Measurements from ENCODE around the gene PGLYRP3.

Gene PGLYRP3

DNA sequence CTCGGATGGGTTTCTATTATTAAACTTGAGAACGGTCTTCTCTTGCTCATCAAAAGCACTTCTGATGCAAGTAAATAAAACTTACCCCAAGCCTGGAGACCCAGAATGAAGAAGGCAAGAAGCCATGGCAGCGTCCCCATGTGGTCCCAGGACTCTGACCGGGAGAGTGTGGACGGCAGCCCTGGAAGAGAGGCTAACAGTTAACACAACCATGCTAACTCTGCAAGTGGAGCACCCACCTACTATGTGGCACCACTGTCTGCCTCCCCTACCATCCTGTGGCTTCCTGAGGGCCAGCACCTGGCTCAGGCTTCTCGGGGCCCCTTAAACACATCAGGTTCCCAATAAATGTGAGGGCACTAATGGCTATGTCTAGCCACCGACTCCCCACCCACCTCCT, 2.2 kb downstream of the PGLYRP3 start:
- DNase-seq, result no peak

GRCh38 chr1:153309441-153309840, 3.3 kb downstream of the PGLYRP3 start:
- DNase-seq, result no peak

GRCh38 chr1:153308540-153308939, 4.2 kb downstream of the PGLYRP3 start:
- DNase-seq, result no peak

- no peak for DNase-seq
Observed at GRCh38 chr1:153307221-153307600, 5.5 kb downstream of the PGLYRP3 start.

- no peak for DNase-seq
Observed at GRCh38 chr1:153306303-153307220, 6.2 kb downstream of the PGLYRP3 start.

DNA sequence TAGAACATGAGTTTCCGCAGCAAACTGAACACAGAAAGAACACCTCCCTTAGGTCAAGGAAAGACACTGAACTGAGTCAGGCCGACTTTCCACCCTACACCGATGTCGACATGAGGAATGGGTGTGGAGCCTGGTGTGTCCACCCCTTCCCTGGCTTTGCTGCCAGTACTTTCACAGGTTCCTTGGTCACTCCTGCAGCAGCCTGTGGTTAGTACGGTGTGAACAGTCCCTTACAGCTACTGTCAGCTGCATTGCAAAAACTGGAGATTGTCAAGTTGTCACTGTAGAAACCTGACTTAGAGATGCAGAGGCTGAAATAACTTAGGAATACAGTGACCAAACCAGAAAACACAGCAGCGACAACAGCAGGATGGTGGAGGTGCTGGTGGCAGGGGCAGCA, 7.1 kb downstream of the PGLYRP3 start:
- no peak for DNase-seq

- no peak for DNase-seq
Observed at GRCh38 chr1:153302308-153302707, 10.4 kb downstream of the PGLYRP3 start.

GRCh38 chr1:153293851-153294250, 18.9 kb downstream of the PGLYRP3 start:
- no peak for DNase-seq

DNA sequence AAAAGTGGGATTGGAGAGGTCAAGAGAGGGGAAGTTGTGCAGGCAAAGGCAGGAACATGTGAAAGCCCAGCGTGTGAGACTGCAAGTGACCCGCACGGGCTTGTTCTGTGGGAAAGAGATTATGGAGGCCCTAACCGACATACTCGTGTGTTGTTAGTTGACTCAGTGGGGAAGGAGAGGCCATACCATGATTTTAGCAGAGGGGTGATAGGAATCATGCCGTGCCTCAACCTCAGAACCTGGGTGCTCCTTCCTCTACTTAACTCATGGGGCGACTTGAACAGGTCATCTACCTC, 19.3 kb downstream of the PGLYRP3 start:
- no peak for DNase-seq

DNA sequence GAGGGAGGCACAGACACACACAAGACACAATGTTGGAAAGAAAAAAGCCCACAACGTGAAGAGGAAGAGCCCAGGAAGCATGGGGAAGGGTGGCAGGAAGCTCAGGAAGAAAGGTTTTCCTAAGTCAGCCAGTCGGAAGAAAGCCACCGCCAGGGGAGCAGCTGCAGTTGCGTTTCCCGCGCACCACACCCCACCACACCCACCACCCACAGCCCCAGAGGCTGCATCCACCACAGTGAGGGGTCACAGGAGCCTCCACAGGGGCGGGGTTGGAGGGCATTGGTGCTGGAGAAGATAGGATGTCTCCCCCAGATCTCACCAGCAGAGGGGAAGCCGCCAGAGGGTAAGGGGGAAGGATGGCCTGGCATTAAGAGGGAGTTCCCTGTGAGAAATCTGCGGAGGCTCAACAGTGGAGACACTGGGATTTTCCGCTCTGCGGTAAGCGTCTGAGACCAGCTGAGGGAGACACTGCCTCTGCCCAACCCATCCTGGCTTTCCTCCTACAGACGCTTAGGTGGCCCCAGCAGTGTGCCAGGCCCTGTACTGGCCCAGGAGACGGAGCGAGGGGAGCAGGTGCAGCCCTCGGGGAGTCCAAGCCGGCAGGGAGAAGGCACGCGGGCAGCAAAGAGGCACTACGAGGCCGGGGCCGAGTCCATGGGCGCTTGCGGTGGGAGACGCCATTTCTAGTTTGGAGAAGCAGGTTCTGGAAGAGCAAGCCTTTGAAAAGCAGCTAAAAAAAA, 19.8 kb downstream of the PGLYRP3 start:
- DNase-seq, result no peak

DNA sequence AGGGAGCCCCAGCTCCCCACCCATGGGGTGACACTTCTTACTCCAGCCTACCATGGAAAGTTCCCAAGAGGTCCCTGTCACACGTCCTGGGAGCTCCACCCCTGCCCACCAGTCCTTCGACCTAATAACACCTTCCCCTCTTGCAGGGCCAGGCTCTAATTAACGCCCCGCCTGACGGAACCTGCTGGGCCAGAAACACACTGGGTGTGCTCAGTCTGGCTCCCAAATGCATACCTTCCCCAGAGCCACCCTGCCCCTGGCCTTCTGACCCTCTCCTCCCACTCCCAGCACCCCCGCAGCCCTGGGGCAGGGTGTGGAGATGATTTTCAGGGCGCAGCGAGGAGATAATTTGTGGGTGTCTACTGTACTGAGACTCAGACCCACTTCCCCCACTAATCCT, 20.6 kb downstream of the PGLYRP3 start:
- no peak for DNase-seq

- DNase-seq, result no peak
Observed at GRCh38 chr1:153291514-153291913, 21.2 kb downstream of the PGLYRP3 start.

DNA sequence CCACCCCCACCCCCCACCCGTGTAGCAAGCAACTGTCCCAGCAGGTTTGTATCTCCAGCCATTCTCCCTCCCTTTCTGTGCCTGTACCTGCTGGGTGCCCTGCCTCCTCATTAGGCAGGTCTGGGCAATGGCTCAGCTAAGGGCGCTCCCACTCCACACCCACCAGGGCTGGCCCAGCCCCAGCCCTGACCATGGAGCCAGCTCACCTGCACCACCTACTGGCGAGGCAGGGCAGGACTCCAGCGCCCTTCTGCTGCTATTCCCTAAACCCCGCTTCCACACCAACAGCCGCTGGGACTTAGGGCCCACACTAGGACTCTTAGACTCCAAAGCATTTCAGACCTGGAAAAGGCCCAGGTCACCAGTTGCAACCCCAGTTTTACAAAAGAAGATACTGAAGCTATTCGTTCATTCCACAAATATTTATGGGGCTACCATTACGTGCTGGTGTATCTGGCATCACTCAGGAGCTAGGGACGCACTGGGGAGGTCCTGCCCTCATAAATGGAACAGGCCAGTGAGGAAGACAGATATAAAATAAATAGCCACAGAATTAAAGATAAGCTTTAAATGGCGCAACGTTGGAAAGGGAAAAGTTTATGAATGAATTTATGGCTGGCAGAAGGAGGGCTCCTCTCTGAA, 24.0 kb downstream of the PGLYRP3 start:
- no peak for DNase-seq

- DNase-seq, result no peak
Observed at GRCh38 chr1:153277852-153278251, 34.9 kb downstream of the PGLYRP3 start.

DNA sequence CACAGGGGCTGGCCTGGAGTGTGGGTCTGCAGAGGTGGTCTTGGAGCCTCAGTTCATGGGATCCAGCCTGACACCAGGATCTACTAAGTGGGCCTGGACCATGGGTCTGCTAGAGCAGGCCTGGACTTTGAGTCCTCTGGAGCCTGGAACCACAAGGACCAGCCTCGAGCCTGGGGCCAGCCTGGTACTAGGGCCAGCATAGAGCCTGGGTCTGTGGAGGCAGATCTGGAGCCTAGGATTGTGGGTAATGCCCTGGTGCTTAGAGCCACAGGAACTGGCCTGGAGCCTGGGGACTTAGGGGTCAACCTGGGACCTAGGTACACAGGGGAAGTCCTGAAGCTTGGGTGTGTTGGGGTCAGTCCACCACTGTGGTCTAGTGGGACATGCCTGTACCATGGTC, 40.6 kb downstream of the PGLYRP3 start:
- no peak for DNase-seq

DNA sequence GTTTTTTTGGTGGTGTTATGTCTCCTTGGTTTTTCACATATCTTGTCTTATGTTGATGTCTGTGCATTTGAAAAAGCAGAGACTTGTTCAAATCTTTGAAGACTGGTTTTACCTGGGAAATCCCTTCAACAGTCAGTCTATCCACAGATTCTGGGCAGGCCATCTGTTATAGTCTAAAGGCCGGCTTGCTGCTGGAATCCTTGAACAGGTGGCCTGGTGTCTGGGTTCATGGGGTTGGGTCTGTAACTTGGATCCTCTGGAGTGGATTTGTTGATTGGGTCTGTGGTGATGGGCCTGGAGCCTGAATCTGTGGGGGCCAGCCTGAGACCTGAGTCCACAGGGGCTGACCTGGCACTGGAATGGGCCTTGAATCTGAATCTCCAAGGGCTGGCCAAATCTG, 41.0 kb downstream of the PGLYRP3 start:
- no peak for DNase-seq

DNA sequence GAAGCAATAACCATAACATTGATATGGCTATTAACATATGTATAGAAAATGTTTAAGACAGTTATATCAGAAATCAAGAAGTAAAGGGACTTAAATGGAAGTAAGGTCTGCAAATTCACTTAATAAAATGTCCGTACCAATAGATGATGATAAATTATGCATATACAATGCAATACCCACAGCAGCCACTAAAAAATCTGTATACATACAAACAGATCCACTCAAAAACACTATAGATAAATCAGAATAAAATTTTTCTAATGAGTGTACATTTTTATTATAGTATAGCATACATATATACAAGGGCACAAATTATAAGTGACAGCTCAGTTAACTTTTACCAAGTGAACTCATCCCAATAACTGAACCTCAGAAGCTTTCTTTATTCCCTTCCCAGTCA, 47.3 kb downstream of the PGLYRP3 start:
- no peak for DNase-seq

DNA sequence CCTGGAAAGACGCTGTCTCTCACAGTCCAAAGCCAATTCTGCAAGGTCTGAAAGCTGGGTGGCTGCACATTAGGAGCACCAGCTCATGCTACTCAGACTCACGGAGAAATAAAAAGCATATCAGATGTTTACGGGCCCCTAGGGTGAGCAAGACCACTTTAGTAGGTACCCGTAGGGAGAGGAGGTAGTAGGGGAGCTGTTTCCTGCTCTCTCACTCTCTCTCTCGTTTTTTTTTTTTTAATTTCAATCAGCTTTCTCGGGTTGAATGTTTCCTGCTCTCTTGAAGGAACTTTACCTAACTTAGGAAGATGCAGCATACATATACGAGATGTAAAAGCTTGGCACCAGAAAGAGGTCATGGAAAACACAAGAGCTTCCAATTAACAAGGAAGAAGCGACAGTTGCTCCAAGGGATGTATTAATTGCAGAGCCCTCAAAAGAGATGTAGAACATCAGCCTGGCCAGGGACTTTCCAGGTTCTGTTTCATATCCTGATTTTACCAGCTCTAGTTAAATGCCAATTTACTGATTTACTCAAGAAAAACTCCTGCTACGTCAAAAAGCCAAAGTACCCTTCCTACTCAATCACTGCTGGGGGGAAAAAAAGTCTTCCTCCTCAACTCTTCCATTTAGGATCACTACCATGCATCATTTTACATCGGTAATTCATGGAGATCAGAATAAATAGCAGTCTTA, 50.1 kb downstream of the PGLYRP3 start:
- DNase-seq, result no peak

GRCh38 chr1:153262070-153262366, 50.7 kb downstream of the PGLYRP3 start:
- DNase-seq, result no peak

DNA sequence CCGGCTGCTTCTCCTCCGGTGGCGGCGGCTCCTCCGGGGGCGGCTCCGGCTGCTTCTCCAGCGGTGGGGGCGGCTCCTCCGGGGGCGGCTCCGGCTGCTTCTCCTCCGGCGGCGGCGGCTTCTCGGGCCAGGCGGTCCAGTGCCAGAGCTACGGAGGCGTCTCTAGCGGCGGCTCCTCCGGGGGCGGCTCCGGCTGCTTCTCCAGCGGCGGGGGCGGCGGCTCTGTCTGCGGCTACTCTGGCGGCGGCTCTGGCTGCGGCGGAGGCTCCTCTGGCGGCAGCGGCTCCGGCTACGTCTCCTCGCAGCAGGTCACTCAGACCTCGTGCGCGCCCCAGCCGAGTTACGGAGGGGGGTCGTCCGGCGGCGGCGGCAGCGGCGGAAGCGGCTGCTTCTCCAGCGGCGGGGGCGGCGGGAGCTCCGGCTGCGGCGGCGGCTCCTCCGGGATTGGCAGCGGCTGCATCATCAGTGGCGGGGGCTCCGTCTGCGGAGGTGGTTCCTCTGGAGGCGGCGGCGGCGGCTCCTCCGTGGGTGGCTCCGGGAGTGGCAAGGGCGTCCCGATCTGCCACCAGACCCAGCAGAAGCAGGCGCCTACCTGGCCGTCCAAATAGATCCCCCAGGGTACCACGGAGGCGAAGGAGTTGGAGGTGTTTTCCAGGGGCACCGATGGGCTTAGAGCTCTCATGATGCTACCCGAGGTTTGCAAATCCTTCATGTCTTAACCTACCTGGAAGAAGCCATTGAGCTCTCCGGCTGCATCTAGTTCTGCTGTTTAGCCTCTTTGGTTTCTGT, 51.3 kb downstream of the PGLYRP3 start:
- DNase-seq, result no peak

DNA sequence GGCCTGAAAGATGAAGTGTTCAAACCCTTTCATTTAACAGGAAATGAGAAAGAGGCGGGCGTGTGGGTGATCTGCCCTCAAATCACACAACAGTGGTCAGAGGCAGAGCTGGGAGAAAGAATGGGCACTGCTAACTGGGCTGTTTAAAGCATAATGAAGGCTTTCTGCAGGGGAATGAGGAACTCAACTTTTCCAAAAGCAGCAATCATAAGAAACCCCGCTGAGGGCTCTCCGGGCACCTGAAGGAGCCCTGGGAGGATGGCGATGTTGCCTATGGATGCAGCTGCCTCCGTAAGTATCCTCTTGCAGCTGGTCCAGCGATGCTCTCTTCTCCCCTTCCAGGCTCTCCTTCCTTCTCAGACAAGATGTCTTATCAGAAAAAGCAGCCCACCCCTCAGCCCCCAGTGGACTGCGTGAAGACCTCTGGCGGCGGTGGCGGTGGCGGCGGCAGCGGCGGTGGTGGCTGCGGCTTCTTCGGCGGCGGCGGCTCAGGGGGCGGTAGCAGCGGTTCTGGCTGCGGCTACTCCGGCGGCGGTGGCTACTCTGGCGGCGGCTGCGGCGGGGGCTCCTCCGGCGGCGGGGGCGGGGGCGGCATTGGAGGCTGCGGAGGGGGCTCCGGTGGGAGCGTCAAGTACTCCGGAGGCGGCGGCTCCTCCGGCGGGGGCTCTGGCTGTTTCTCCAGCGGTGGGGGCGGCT, 52.0 kb downstream of the PGLYRP3 start:
- DNase-seq, result no peak

- no peak for DNase-seq
Observed at GRCh38 chr1:153259387-153259786, 53.4 kb downstream of the PGLYRP3 start, which contains the start of gene LORICRIN. LORICRIN (plus strand) TSS chr1:153259687; CDS start chr1:153260950, 1,263 bp downstream.
